SU-DHL-6 (cell line): ENCODE data around the gene CARMIL1.

Source experiments
- H2AFZ ChIP-seq: fragments of 200-600 bp; sonication (generic); 2 replicates; pipeline ENCODE4 v1.6.1; 2014; ENCODE audit warnings: low read depth, mild to moderate bottlenecking, moderate library complexity, mixed read lengths, antibody characterized with exemption, low read length; ENCODE audit not compliant: severe bottlenecking
- H3F3A ChIP-seq: fragments of 200-600 bp; shearing (Covaris generic); 2 replicates; pipeline ENCODE4 v1.6.0; 2016; ENCODE audit warnings: antibody characterized with exemption, mild to moderate bottlenecking; ENCODE audit not compliant: insufficient read depth
- H3K27ac ChIP-seq: fragments of 200-600 bp; sonication (generic); 2 replicates; pipeline ENCODE4 v1.5.1; 2016; ENCODE audit warnings: low read depth, mild to moderate bottlenecking, low read length, moderate library complexity, mixed read lengths
- H3K27me3 ChIP-seq: fragments of 200-600 bp; sonication (generic), shearing (Covaris generic); 2 replicates; pipeline ENCODE4 v1.6.0; 2014; ENCODE audit warnings: mild to moderate bottlenecking, low read length
- H3K36me3 ChIP-seq: fragments of 200-600 bp; sonication (generic); 2 replicates; pipeline ENCODE4 v1.6.1; 2014; ENCODE audit warnings: mild to moderate bottlenecking, low read length, mixed read lengths
- H3K4me2 ChIP-seq: fragments of 300-600, 200-600 bp; shearing (Covaris generic), sonication (generic); 2 replicates; pipeline ENCODE4 v1.6.0; 2014; ENCODE audit warnings: low read length, low read depth, mild to moderate bottlenecking; ENCODE audit not compliant: poor library complexity, severe bottlenecking
- H3K4me3 ChIP-seq: fragments of 200-600 bp; sonication (generic); 2 replicates; pipeline ENCODE4 v1.5.1; 2014; ENCODE audit warnings: antibody characterized with exemption, low read length, mild to moderate bottlenecking, mixed read lengths; ENCODE audit not compliant: insufficient read depth, poor library complexity, severe bottlenecking
- H3K79me2 ChIP-seq: fragments of 200-600 bp; sonication (generic); 2 replicates; pipeline ENCODE4 v1.6.1; 2014; ENCODE audit warnings: mild to moderate bottlenecking, low read length, moderate library complexity; ENCODE audit not compliant: insufficient read depth
- H3K9ac ChIP-seq: fragments of 200-600 bp; sonication (generic); 2 replicates; pipeline ENCODE4 v1.7.0; 2014; ENCODE audit warnings: mild to moderate bottlenecking, low read length
- H3K9me2 ChIP-seq: fragments of 200-600 bp; sonication (generic); replicated peaks from 2 replicates; pipeline ENCODE4 v1.6.1; 2014; ENCODE audit warnings: low read length; ENCODE audit not compliant: insufficient read depth
- H3K9me3 ChIP-seq: fragments of 200-600 bp; sonication (generic); 2 replicates; pipeline ENCODE4 v1.6.1; 2014; ENCODE audit warnings: low read length, mixed read lengths; ENCODE audit not compliant: insufficient read depth
- H4K20me1 ChIP-seq: fragments of 200-600 bp; sonication (generic); 2 replicates; pipeline ENCODE4 v1.6.1; 2014; ENCODE audit warnings: low read depth, mild to moderate bottlenecking, antibody characterized with exemption, low read length, moderate library complexity, mixed read lengths
- CTCF ChIP-seq: fragments of 200-600 bp; sonication (generic); IDR thresholded peaks from one replicate; pipeline ENCODE4 v1.5.1; 2017; ENCODE audit warnings: antibody characterized with exemption, mild to moderate bottlenecking, low read length, moderate library complexity; ENCODE audit not compliant: insufficient read depth, poor library complexity, severe bottlenecking
- EZH2phosphoT487 ChIP-seq: fragments of 200-600 bp; sonication (generic), shearing (Covaris generic); conservative IDR thresholded peaks from 2 replicates; pipeline ENCODE4 v1.6.1; 2018; ENCODE audit warnings: mild to moderate bottlenecking, antibody characterized with exemption, low read length, moderate library complexity, mixed read lengths

The CARMIL1 gene

GRCh38 chr6:25660512-25660911 lies 381.3 kb downstream of the CARMIL1 start:
- no peaks in the 10 kb centered on the region for H3F3A ChIP-seq
- H3K27ac ChIP-seq, result no peak overlapping the region
- no peak overlapping the region for H3K4me3 ChIP-seq
- H3K36me3 ChIP-seq, result no peaks in the 10 kb centered on the region
- TF ChIP-seq CTCF, result no peak
- TF ChIP-seq EZH2phosphoT487, result no peak
- H3K9me2 ChIP-seq, result no peaks in the 10 kb centered on the region
- no peaks in the 10 kb centered on the region for H3K79me2 ChIP-seq
- no peak overlapping the region for H2AFZ ChIP-seq
- H3K27me3 ChIP-seq, result no peaks in the 10 kb centered on the region
- H3K9ac ChIP-seq, result no peak overlapping the region
- no peaks in the 10 kb centered on the region for H3K9me3 ChIP-seq
- no peaks in the 10 kb centered on the region for H4K20me1 ChIP-seq
- no peak overlapping the region for H3K4me2 ChIP-seq

GRCh38 chr6:25661129-25661779 lies 382.1 kb downstream of the CARMIL1 start:
- no peaks in the 10 kb centered on the region for H3K27me3 ChIP-seq
- no peaks in the 10 kb centered on the region for H3F3A ChIP-seq
- H3K79me2 ChIP-seq, result no peaks in the 10 kb centered on the region
- H3K36me3 ChIP-seq, result no peaks in the 10 kb centered on the region
- no peaks in the 10 kb centered on the region for H3K9me2 ChIP-seq
- no peak for TF ChIP-seq EZH2phosphoT487
- no peak for TF ChIP-seq CTCF
- H3K9me3 ChIP-seq, result no peaks in the 10 kb centered on the region
- H3K4me3 ChIP-seq, result no peak overlapping the region
- H3K9ac ChIP-seq, result no peak overlapping the region
- H2AFZ ChIP-seq, result no peak overlapping the region
- H3K4me2 ChIP-seq, result no peak overlapping the region
- H4K20me1 ChIP-seq, result no peaks in the 10 kb centered on the region
- no peak overlapping the region for H3K27ac ChIP-seq

GRCh38 chr6:25665455-25665854 lies 386.3 kb downstream of the CARMIL1 start:
- H3K27ac ChIP-seq, result no peak overlapping the region
- TF ChIP-seq CTCF (no peak), EZH2phosphoT487 (no peak)
- H3K9me3 ChIP-seq, result no peaks in the 10 kb centered on the region

More at GRCh38 chr6:25665455-25665854, 386.3 kb downstream of the CARMIL1 start:
- no peaks in the 10 kb centered on the region for H4K20me1 ChIP-seq
- no peak overlapping the region for H3K9ac ChIP-seq
- H3F3A ChIP-seq, result no peaks in the 10 kb centered on the region
- no peaks in the 10 kb centered on the region for H3K79me2 ChIP-seq
- no peak overlapping the region for H2AFZ ChIP-seq
- H3K9me2 ChIP-seq, result no peaks in the 10 kb centered on the region
- H3K27me3 ChIP-seq, result no peaks in the 10 kb centered on the region
- no peak overlapping the region for H3K4me2 ChIP-seq
- no peaks in the 10 kb centered on the region for H3K36me3 ChIP-seq
- H3K4me3 ChIP-seq, result no peak overlapping the region
